GM19043 (cell line): Measurements from ENCODE around the gene CD44.

Experiments
- ATAC-seq: cut with Tn5 transposase; IDR thresholded peaks from one replicate; pipeline ENCODE4 v1.9.1; 2021; ENCODE audit warnings: low read depth; ENCODE audit not compliant: unreplicated experiment

Gene CD44

GRCh38 chr11:35111161-35112055, 27.6 kb upstream of the CD44 start:
- no peak for ATAC-seq

GRCh38 chr11:35112056-35112845, 26.7 kb upstream of the CD44 start:
- no peak for ATAC-seq

DNA sequence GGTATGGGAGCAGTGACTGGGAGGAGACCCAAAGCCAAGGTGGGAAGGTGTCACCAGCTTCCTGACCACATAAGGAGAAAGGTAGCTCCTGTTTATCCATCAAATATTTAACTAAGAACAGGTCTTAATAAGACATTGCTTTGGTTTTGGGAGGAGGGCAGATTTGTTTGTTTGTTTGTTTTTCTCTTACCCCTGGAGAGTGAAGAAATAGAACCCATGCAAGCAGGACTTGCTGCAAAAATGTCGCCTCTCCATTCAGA, 26.2 kb upstream of the CD44 start:
- ATAC-seq: no peak

DNA sequence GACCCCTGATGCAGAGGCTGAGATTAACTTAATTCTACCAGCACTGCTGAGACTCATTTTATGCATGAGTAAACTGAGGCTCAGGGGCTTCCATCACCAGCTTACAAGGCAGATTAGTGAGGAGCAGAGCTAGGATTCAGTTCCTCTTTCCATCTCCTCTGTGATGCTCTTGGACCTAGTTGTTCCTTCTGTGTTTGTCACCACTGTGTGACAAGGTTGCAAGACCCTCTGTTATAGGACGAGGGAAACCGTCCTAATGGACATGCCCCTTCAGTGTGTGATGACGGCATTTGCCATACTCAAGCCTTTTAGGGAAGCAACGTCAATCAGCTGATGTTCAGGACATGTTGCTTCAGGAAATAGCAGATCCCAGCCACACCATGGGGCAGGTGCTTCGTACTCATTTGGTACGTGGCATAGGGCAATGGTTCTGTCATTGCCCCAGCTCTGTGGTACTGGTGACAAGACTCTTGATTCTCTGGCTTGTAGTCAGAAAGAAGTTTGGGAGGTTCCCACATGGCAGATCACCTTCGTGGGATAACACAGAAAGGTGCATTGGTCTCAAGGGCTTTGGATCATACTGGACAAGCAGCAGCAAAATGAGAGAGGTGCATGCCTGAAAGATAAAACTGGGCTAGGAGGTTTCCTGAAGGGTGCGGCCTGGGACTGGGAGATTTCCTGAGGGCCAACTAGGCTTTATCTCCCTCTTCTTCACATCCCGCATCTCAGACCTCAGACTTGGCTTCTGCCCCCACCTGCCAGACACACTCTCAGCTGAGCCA, 23.9 kb upstream of the CD44 start:
- peak; percentile 44 for ATAC-seq

- ATAC-seq: no peak
Observed at GRCh38 chr11:35115688-35116030, 23.3 kb upstream of the CD44 start.

GRCh38 chr11:35116245-35116644, 22.7 kb upstream of the CD44 start:
- ATAC-seq: no peak

GRCh38 chr11:35116762-35117640, 22.0 kb upstream of the CD44 start:
- no peak for ATAC-seq

DNA sequence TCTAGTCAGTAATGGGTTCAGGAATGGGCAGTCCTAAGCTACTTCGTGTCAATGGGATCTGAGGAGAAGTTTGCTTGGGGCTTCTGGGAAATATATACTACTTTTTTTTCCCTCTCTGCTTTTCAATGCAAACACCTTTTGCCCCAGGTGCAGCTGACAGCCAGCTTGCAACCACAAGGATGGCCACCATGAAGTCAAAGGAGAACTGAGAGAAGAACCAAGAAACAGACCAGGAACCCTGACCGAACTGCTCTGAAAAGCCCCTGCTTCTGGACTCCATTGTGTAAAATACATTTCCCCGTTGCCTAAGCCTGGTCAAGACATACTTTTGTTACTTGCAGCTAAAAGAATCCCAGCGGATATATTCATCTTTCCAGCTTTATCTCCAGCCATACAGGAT, 20.1 kb upstream of the CD44 start:
- ATAC-seq: peak; percentile 63

- no peak for ATAC-seq
Observed at GRCh38 chr11:35121326-35121865, 17.6 kb upstream of the CD44 start.

- ATAC-seq: no peak
Observed at GRCh38 chr11:35122308-35122707, 16.7 kb upstream of the CD44 start.

- ATAC-seq: peak; percentile 49
Observed at GRCh38 chr11:35126000-35126878, 12.7 kb upstream of the CD44 start.

GRCh38 chr11:35126879-35127581, 11.9 kb upstream of the CD44 start:
- ATAC-seq: no peak

DNA sequence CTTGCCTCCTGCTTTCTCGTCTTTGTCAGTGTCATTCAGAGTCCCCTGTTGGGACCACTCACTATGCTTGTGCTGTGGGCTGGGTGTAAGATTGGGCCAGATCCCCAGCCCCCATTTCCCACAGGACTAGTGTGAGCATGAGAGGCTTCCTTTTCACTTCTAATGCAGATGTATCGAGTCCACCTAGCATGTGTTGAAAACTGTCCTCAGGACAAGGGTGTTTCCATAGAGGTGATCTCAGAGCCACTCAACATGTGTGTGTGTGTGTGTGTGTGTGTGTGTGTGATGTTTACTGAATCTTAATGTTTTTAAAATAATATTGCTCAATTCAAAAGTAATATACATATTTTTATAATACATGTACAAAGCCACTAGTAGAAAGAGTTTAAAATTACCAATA, 11.4 kb upstream of the CD44 start:
- ATAC-seq: no peak

DNA sequence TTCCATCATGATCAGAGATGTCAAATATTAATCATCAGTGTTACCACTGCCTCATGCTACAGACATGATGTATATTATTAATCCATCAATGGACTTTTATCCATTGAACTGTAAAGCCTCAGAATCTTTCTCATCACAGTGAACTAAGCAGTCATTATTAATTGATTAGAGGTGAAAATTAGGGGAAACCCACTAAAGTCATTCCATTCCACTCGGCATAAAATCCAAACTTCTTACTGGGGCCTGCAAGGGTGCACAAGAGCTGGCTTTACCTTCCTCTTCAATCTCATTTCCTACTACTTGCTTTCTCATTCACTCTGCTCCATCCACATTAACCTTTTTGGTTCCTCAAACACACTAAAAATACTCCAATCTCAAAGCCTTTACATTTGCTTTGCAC, 7.9 kb upstream of the CD44 start:
- no peak for ATAC-seq

DNA sequence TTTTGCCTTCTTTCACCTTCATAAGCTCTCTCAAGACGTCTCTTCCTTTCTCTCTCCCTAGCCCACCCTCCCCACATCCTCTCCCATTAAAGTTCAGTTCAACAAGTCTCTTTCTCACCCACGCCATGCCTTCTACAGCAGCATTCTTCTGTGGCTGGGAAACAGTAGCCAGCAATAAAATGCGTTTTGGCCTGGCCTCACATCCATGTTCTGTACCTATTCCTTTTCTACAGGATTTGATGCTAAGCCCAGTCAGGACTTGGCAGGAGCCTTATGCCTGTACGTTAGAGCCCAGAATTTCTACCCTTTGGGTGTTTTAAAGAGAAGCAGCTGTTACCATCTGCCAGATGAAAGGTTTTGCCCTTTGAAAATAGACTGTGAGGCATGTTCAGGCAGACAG, 7.1 kb upstream of the CD44 start:
- ATAC-seq: no peak

GRCh38 chr11:35133656-35134055, 5.3 kb upstream of the CD44 start:
- ATAC-seq: no peak

DNA sequence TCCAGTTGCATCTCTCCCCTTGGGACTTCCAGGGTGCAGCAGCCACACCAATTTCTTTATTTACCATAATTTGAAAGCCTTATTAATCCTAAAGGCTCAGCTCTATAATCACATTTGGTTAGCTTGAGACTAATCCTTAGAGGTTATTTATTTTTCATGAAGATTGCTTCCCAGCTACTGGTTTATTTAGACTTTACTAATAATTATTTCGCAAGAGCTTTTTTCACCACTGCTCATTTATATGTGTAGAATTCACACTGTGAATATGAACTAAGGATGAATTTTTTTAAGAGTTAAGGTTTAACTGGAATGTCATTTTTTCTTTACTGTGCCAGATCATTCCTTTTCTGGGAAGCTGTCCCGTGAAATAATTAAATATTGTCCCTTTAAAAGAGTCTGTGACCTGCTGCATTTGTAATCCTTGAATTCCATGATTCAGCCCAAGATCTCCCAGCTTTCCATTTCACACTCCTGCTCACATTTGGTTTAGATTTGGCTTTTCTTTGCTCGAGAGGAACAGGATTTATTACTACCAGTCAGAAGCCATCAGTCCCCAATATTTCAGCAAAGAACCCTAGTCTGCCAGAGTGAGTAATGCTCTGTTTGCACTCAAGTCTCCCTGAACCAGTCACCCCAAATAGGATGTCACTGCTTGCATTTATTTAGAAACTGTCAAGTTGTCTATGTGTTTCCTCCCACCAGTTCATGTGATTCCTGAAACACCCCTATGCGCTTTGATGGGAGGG, 4.4 kb upstream of the CD44 start:
- ATAC-seq: no peak

DNA sequence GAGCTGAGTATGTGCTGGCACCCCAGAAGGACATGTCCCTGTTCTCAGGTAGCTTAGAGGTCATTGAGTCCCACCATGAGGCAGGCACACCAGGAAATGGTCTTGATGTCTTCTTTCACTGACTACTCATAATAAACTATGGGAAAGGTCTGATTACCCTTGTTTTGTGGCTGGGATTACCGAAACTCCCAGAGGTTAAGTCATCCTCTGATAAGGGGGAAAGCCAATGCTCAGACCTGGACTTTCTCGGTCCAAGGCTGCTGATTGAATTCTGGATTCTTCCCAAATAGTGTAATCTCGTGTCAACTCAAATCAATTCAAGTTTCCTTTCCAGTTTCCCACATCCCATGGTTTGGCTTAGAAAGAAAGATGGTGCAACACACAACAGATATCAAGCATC, 3.7 kb upstream of the CD44 start:
- no peak for ATAC-seq
